GM23338 (cell line): ENCODE measurements around the gene SULF2.

ENCODE experiments used
- EZH2 ChIP-seq: fragments of 200-600 bp; sonication (generic); IDR thresholded peaks from one replicate; pipeline ENCODE4 v1.8.0; 2017; ENCODE audit warnings: antibody characterized with exemption, mild to moderate bottlenecking, low read depth; ENCODE audit not compliant: unreplicated experiment
- POLR2AphosphoS5 ChIP-seq: IDR thresholded peaks from 2 replicates; pipeline ENCODE4 v1.6.1; 2016; ENCODE audit warnings: antibody characterized with exemption, low read depth
- TF ChIP-seq, protein P1 (sequence below), 2 experiments: fragments of 200-600 bp in 1 of 2; sonication (generic) in 1 of 2; conservative IDR thresholded peaks; 2 replicates each; pipeline versions ENCODE4 v1.5.1 to v1.6.1; 2016 to 2017; ENCODE audit warnings: antibody characterized with exemption in 2 of 2, low read depth in 2 of 2, mild to moderate bottlenecking in 2 of 2, moderate library complexity in 1 of 2

- TF ChIP-seq, protein P1, sequence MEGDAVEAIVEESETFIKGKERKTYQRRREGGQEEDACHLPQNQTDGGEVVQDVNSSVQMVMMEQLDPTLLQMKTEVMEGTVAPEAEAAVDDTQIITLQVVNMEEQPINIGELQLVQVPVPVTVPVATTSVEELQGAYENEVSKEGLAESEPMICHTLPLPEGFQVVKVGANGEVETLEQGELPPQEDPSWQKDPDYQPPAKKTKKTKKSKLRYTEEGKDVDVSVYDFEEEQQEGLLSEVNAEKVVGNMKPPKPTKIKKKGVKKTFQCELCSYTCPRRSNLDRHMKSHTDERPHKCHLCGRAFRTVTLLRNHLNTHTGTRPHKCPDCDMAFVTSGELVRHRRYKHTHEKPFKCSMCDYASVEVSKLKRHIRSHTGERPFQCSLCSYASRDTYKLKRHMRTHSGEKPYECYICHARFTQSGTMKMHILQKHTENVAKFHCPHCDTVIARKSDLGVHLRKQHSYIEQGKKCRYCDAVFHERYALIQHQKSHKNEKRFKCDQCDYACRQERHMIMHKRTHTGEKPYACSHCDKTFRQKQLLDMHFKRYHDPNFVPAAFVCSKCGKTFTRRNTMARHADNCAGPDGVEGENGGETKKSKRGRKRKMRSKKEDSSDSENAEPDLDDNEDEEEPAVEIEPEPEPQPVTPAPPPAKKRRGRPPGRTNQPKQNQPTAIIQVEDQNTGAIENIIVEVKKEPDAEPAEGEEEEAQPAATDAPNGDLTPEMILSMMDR (conservative IDR thresholded peaks at IDR 0.05; ENCODE audit: low read depth in 2 of 2), result no peak
- TF ChIP-seq POLR2AphosphoS5 (no peak), EZH2 (no peak)
Measured at GRCh38 chr20:47778398-47779354, 6.6 kb downstream of the SULF2 start.
